Heart right ventricle (tissue), 16 donors: ENCODE results near the gene MXI1. TPM values are rescaled to one million over a fixed set of nuclear protein-coding genes. Genes with fewer than 3 reads are reported as not detected.

Source experiments
- ATAC-seq, 8 donors: fragments of 200-7000 bp; cut with Tn5 transposase; one replicate each; pipeline ENCODE4 v1.9.1; 2020; ENCODE audit warnings: mild to moderate bottlenecking in 8 of 8, moderate library complexity in 8 of 8, moderate number of reproducible peaks in 1 of 8
- DNase-seq, 2 donors: peaks; one replicate each; pipeline ENCODE4 v3.0.0-alpha.2; 2020
- H3K27ac ChIP-seq, 10 donors: fragments of 200-600 bp; sonication (generic) in 2 of 10; one replicate each; pipeline versions ENCODE4 v1.5.0 to v1.8.0; 2020 to 2022; ENCODE audit warnings: mild to moderate bottlenecking in 3 of 10
- H3K27me3 ChIP-seq, 7 donors: fragments of 200-600 bp; one replicate each; pipeline ENCODE4 v1.8.0; 2021 to 2022; ENCODE audit warnings: mild to moderate bottlenecking in 2 of 7
- H3K36me3 ChIP-seq, 9 donors: fragments of 200-600 bp; sonication (generic) in 1 of 9; one replicate each; pipeline versions ENCODE4 v1.5.0 to v1.8.0; 2020 to 2022; ENCODE audit warnings: mild to moderate bottlenecking in 2 of 9
- H3K4me1 ChIP-seq, 9 donors: fragments of 200-600 bp; sonication (generic) in 1 of 9; one replicate each; pipeline versions ENCODE4 v1.5.0 to v1.8.0; 2020 to 2022; ENCODE audit warnings: mild to moderate bottlenecking in 4 of 9
- H3K4me3 ChIP-seq, 10 donors: fragments of 200-600 bp; sonication (generic) in 2 of 10; one replicate each; pipeline versions ENCODE4 v1.5.0 to v1.8.0; 2020 to 2022; ENCODE audit warnings: mild to moderate bottlenecking in 7 of 10, moderate library complexity in 2 of 10
- H3K9me3 ChIP-seq, 11 donors: fragments of 200-600 bp in 10 of 11; sonication (generic) in 2 of 11; one replicate each; pipeline versions ENCODE4 v1.5.0 to v1.8.0; 2013 to 2022; ENCODE audit warnings: mild to moderate bottlenecking in 2 of 11, control low read depth in 1 of 11, moderate library complexity in 1 of 11
- CTCF ChIP-seq, 9 donors: fragments of 200-600 bp; sonication (generic) in 2 of 9; IDR thresholded peaks; one replicate each; pipeline versions ENCODE4 v1.5.0 to v1.8.0; 2021 to 2022; ENCODE audit warnings: antibody characterized with exemption in 9 of 9, mild to moderate bottlenecking in 5 of 9, moderate library complexity in 1 of 9
- WGBS, 2 donors: extraction: QIAGEN DNeasy Blood & Tissue Kit; methylation state at CpG; one replicate each; pipeline ENCODE4 v1.1.7; 2013; ENCODE audit warnings: inconsistent platforms in 1 of 2; 5-methylcytosine and 5-hydroxymethylcytosine counted together
- intact Hi-C, 10 donors: fragments of 100-400 bp; cut with DNase I; formaldehyde crosslinking; loops; one replicate each; pipeline versions ENCODE4 v1.11.1 to v1.14.2; 2022
- polyA plus RNA-seq, 2 donors: library from polyadenylated mRNA; stranded (reverse); fragments of 200-250 nt; gene quantifications; one replicate each; pipeline ENCODE4 v1.2.3, GENCODE V29; 2013
- total RNA-seq, 10 donors: library from RNA; stranded (reverse); fragmentation: NEBNext Ultra II Directional in 3 of 10; extraction: Animal tissue kit (Norgen Biotek cat#: 25700) in 3 of 10; gene quantifications; one replicate each; pipeline versions ENCODE4 v1.2.1 to v1.2.4, GENCODE V29; 2021 to 2023
- donor health status: Arrhythmogenic right ventricular cardiomyopathy.
- donor health status: ischemic (EF 13 %, LVEDD 7.1; RV severe dilation, severe dysfunction).
- donor health status: healthy with polysubstance abuse.
- donor health status: DM: no; HTN: yes; CAD: no.
- donor health status: DM: no; HTN: no; CAD: no.
- donor health status: ischemic (EF 25% LVEDD 6.9; RV normal size, moderate dysfunction).
- donor health status: ischemic (EF 25% LVEDD 5.7; RV mildly dilated, moderate dysfunction).
- donor health status: healthy.
- donor health status: DM: yes; HTN: yes; CAD: no.
- donor health status: Ischemic cardiomyopathy.
- donor health status: ischemic (EF 35%, LVEDD 5.7; RV mildly dilated, moderate dysfunction).
- donor health status: nonischemic (EF 11% LVEDD 7.7; RV severe dilation, severe dysfunction).
- donor health status: DM: yes; HTN: yes; CAD: no.
- donor health status: PGD.
- donor health status: ischemic (EF 29% LVEDD 5.4; RV normal size, mild dysfunction).
- donor health status: nonischemic (EF 23%, LVEDD 6.1; RV moderate dilation, normal function).

MXI1 gene
- total and polyA plus RNA-seq, 12 donors = 27.3 to 100 (median 61.3) TPM

GRCh38 chr10:110174816-110175215 lies 32.6 kb upstream of the MXI1 start:
- 96% methylated on average over 5 of the region's 5 CpGs for WGBS, 2 donors
- H3K27ac ChIP-seq = peak overlapping the region in 1 of 10 donors; percentile 81
- no peak for DNase-seq
- intact Hi-C loops = no loop called here
- peaks cover 0 to 9% (median 0%) of the 10 kb centered on the region in 7 donors for H3K27me3 ChIP-seq
- no peaks in the 10 kb centered on the region for H3K9me3 ChIP-seq
- no peaks in the 10 kb centered on the region for H3K36me3 ChIP-seq
- no peak overlapping the region for H3K4me3 ChIP-seq
- peaks cover 2 to 46% (median 26%) of the 10 kb centered on the region in 9 donors for H3K4me1 ChIP-seq
- TF ChIP-seq CTCF (IDR thresholded peaks at IDR 0.05) = no peak
- ATAC-seq = no peak

GRCh38 chr10:110175406-110175805 lies 32.0 kb upstream of the MXI1 start:
- peak in 1 of 2 donors; percentile 23 for DNase-seq
- Histone ChIP-seq H3K27ac (peak overlapping the region in 9 of 10 donors; percentile 52 to 86 (median 79)), H3K4me1 (peaks cover 2 to 40% (median 20%) of the 10 kb centered on the region in 9 donors), H3K36me3 (no peaks in the 10 kb centered on the region), H3K4me3 (no peak overlapping the region), H3K9me3 (no peaks in the 10 kb centered on the region), H3K27me3 (peaks cover 0 to 3% (median 0%) of the 10 kb centered on the region in 7 donors)
- peak; percentile 25 to 84 (median 58) for ATAC-seq
- WGBS, 2 donors = 47 to 62% methylated on average over 2 of the region's 2 CpGs
- no peak for TF ChIP-seq CTCF (IDR thresholded peaks at IDR 0.05)
- intact Hi-C loops = no loop called here

- ATAC-seq (peak; percentile 30 to 92 (median 80)), DNase-seq (peak; percentile 23 to 34)
- intact Hi-C loops = no loop called here
- peak in 1 of 9 donors; percentile 29 for TF ChIP-seq CTCF (IDR thresholded peaks at IDR 0.05)
- H3K4me3 ChIP-seq = peak overlapping the region in 7 of 10 donors; percentile 5 to 37 (median 26)
- peaks cover 2 to 31% (median 19%) of the 10 kb centered on the region in 9 donors for H3K4me1 ChIP-seq
- 28 to 34% methylated on average over 19 of the region's 19 CpGs for WGBS, 2 donors
- H3K36me3 ChIP-seq = no peaks in the 10 kb centered on the region
- H3K9me3 ChIP-seq = no peaks in the 10 kb centered on the region
- H3K27me3 ChIP-seq = no peaks in the 10 kb centered on the region
- H3K27ac ChIP-seq = peak overlapping the region; percentile 52 to 86 (median 78)
These were observed 31.0 kb upstream of the MXI1 start for GRCh38 chr10:110176141-110177030.

- no peaks in the 10 kb centered on the region for H3K36me3 ChIP-seq
- WGBS, 2 donors = 82 to 88% methylated on average over 7 of the region's 7 CpGs
- H3K27me3 ChIP-seq = no peaks in the 10 kb centered on the region
- intact Hi-C loops = no loop called here
- TF ChIP-seq CTCF (IDR thresholded peaks at IDR 0.05) = no peak
- ATAC-seq = no peak
- no peak for DNase-seq
- H3K9me3 ChIP-seq = no peaks in the 10 kb centered on the region
- no peak overlapping the region for H3K27ac ChIP-seq
- no peak overlapping the region for H3K4me3 ChIP-seq
- H3K4me1 ChIP-seq = peaks cover 2 to 24% (median 16%) of the 10 kb centered on the region in 9 donors
These were observed 28.2 kb upstream of the MXI1 start for GRCh38 chr10:110179220-110179619.
